ENCODE data around the gene TRPC3. TPM values are rescaled to one million over a fixed set of nuclear protein-coding genes. Genes with fewer than 3 reads are reported as not detected.
A peak's percentile ranks its signal among the peaks of the same experiment; 100 is the strongest.

Gene TRPC3
- 0.13 TPM for total RNA-seq
- long read RNA-seq = 0 reads

DNA sequence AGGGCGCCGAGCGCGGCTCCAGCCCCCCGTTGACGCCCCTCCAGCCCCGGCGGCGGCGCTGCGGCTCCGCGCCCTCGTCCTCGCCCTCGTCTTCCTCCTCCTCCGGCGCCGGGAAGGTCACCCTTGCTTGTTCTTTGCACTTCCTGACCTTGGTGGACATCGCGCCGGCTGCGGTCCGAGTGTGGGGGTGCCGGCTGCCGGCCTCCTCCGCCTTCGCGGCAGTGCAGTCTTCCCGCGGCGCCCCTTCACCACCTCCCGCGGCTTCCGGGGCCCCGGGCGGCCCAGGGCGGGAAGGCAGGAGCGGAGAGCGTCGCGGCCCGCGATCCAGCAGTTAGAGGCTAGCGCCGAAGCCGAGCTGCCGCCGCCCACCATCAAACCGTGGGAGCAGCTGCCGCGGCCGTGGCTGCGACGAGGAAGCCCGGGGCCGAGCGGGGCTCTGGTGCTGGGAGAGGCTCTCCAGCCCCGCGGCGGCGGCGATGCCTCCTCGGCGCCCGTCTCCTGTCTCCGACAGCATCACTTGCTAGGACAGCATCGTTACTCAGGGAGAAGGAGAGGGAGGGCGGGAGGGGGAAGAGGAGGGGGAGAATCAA is at the start of gene TRPC3:
Gene TRPC3, minus strand, starts transcription at position 540 of the 590 bp plus-strand sequence. Its CDS starts 380 bp downstream, at position 160.
- DNase-seq (peak; percentile 45), ATAC-seq (ENCODE audit: poor library complexity) (peak; percentile 46)
- intact Hi-C loops (cut with DNase I) = no loop called here

DNA sequence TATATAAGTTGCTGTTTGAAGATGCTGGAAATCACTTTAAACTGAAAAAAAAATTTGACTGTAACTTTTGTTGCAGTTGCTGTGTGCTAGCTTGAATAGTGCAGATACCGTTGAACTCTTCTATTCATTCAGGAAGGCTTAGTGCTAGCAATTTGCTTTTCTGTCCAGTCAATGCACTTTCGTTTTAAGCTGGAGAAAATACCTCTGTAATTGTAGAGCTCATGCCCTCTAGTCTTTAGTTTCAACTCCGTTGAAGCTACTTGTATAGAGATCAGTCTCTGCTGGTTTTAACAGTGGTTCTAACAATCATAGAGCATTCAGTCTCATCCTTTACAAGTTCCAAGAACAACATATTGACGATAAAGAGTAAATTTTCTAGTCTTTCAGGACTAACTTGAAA is 49.0 kb upstream of the TRPC3 start:
- intact Hi-C loops (cut with DNase I) = no loop called here
- DNase-seq (no peak), ATAC-seq (ENCODE audit: poor library complexity) (no peak)

DNA sequence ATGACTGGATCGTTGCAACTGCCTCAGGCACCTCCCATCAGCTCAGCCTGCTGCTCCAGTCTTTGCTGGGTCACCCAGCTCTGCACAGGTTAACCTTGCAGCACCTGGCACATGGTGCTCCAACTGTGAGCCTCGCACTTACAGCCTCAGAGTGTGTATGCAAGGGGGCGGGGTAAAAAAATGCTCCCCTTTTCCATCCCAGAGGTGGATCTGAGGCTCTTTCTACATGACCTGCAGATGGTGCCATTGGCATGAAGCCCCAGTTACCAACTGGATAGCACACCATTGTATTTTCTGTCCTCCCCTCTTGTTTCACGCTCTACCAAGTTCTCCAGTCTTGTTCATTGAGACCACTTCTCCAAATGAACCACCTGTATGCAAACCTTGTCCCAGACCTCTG is 46.2 kb upstream of the TRPC3 start:
- DNase-seq = no peak
- peak; percentile 57 for ATAC-seq (ENCODE audit: poor library complexity)
- intact Hi-C loops (cut with DNase I) = loop anchor here (5.0 to 10.0 kb wide), 2 partner anchors 157 to 224 kb away; partner anchors contain the start of gene BLTP1

DNA sequence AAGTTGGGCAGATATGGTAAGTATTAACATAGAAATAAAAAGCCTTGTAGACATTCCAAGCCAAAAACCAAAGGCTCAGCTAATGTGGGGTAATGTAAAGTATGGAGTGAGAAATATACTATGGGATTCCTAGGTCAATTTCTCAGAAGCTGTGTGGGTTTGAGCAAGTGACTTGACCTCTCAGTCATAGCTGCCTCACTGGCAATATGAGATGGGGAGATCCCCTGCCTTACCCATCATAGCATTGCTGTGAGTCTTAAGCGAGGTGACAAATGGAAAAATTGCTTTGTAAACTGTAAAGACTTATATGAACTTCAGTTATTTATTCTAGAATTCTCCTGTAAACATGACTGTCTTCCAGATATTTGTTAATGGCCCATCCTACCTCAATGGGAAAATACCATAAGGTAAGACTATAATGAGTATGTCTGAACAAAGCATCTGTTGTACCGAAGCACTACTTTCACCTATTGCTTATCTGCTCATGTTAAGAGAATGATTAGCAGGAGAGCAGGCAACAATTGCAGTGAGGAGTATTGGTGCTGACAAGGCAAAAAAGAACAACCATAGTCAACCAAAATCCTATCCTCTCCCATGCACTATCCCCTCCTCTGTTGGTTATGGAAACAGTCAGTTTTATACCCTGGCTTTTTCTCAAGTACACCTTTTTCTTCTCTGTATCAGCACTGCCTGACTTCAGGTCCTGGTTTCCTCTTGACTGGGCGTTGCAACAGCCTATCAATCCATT is 44.1 kb upstream of the TRPC3 start:
- ATAC-seq (ENCODE audit: poor library complexity) (no peak), DNase-seq (no peak)
- intact Hi-C loops (cut with DNase I) = loop anchor here (5.0 to 10.0 kb wide), 2 partner anchors 159 to 226 kb away; partner anchors contain the start of gene BLTP1

DNA sequence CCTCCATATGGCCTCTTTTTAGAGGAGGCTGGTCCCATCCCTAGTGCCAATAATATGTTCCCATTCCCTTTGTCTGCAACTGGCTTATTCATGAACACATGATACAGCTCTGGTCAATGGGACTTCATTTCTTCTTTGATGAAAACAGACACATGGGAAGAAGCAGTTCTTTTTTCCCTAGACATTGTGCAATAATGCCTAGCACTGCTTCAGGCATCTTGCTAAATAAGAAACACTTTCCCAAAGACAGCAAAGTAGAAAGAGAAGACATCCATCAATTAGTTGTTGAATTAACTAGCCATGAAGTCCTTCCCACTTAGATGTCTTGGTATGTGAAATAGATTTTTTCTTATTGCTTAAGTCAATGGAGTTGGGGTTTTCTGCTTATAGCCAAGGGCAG is 40.1 kb upstream of the TRPC3 start:
- intact Hi-C loops (cut with DNase I) = loop anchor here (10.0 kb wide), 1 partner anchor 163 kb away; the partner anchor contains the start of gene BLTP1
- ATAC-seq (ENCODE audit: poor library complexity) (no peak), DNase-seq (no peak)

DNA sequence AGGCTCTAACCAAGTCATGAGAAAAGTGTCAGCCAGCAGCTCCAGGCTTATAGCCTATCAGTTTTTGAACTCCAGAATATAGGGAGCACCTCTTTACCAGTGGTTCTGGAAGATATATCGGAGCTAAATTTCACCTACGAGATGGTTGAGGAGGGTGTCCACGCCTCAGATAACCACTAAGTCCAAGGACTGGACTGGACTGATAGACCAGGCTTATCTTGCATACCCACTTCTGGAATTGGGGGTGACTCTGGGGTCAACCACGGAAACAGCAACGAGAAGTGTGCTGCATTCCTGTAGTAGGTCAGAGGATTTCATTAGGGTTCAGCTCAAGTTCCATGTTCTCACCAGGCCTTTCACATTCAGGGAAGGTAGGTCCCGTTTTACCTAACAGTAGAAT is 38.6 kb upstream of the TRPC3 start:
- intact Hi-C loops (cut with DNase I) = loop anchor here (10.0 kb wide), 1 partner anchor 164 kb away; the partner anchor contains the start of gene BLTP1
- DNase-seq (no peak), ATAC-seq (ENCODE audit: poor library complexity) (no peak)

DNA sequence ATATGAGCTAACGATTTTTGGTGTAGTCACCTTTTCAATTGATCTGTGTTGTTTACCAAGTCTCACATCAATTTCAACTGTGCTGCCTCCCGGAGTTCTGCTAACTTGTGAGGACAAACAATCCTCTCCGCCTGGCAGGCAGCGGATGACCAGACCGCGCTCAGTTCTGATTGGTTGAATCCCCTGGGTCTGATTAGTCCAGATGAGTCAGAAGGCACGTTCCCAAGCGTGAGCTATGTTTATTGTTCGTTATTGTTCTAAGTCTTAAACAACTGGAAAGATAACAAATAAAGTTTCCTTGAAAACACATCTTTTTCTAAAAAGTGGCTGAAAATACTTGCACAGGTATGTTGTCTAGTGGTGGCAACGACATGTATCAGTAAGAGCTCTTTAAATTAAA is 37.9 kb upstream of the TRPC3 start:
- DNase-seq (no peak), ATAC-seq (ENCODE audit: poor library complexity) (no peak)
- intact Hi-C loops (cut with DNase I) = loop anchor here (10.0 kb wide), 1 partner anchor 165 kb away; the partner anchor contains the start of gene BLTP1

DNA sequence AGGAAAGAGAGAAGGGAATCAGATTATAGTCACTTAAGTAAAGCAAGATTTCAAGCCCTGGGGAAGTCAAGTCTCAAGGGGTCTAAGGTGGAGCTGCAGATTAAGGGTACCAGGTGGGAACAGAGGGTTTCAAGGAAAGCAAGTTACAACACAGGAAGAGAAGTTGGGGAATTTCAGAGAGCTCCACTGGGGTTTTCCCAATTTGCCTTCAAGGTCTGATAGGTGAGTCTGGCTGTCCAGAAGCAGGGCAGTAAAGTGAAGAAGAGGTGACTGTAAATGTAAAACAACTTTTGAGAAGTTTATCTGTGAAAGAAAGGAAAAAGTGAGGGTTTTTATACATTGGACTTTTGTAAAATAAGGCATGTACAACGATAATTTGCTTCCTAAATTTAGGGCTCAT is 37.1 kb upstream of the TRPC3 start:
- intact Hi-C loops (cut with DNase I) = no loop called here
- no peak for DNase-seq
- ATAC-seq (ENCODE audit: poor library complexity) = no peak

DNA sequence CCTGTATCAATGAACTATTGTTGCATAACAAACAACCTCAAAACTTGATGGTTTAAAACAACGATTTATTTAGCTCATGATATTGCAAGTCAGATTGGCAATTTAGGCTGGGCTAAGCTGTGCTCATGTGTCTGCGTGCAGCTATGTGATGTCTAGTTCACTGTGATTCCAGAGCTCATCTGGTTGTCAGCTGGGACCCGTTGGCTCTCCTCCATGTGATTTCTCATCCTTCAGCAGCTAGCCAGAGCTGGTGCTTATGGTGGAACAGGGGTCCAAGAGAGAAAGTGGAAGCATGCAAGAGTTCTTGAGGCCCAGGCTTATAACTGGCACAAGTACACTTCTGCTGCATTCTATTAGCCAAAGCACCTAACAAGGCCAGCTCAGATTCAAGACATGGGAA is 28.8 kb upstream of the TRPC3 start:
- intact Hi-C loops (cut with DNase I) = no loop called here
- no peak for ATAC-seq (ENCODE audit: poor library complexity)

DNA sequence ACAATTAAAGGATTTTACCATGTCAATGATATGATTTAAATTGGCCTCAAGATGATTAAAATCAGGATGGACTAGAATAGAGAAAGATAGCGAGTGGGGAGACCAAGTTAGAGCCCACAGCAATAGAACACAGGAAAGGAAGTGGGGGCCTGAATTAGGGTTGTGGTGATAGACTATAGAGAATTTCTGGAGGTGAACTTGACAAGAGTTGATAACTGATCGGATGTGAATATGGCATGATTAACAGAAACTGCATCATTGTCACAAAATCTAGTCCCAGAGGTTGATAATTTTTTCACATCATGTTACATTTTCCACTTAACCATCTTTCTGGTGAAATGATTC is 26.3 kb upstream of the TRPC3 start:
- intact Hi-C loops (cut with DNase I) = no loop called here
- ATAC-seq (ENCODE audit: poor library complexity) (no peak), DNase-seq (no peak)

More for the DNA sequence above, 28.8 kb upstream of the TRPC3 start:
- DNase-seq = no peak

DNA sequence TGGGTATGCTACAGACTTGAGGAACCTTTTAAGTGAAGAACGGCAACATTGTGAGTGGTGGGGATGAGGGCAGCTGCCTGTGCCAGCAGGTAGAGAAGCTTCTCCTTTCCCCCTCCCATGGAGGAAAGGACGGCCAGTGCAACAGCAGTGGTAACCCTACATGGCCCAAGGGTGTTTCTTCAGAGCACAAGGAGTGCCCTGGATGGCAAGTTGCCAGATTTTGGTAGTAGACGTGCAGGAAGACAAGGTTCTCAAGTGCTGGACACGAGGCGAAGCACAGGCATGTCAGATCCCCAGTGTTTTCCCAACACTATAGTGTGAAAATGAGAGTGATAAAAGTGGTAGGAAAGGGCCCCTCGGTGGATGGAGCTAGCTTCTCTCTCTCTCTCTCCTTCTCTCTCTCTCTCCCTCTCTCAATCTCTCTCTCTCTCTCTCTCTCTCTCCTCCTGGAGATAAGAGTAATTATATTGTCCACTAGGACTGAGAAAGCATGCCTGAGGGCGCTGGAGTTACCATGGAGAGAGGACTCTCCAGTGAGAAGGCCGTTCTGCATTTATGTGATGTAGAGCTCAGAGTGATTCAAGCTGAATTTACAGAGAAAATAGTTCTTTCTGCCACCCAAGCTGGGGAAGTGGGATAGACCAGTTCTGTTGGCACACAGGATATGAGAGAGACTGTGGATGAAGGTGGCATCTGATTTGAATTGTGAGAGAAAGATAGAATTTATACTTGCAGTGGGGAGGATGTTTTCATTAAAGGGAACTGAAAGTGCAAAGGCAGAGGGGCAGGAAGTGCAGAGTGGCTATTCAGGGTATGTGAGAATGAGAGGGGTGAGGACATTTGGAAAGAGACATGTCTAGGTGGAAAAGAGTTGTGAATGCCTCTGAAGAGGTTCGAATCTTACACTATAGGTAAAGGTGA is 25.7 kb upstream of the TRPC3 start:
- no peak for DNase-seq
- no peak for ATAC-seq (ENCODE audit: poor library complexity)
- intact Hi-C loops (cut with DNase I) = no loop called here

DNA sequence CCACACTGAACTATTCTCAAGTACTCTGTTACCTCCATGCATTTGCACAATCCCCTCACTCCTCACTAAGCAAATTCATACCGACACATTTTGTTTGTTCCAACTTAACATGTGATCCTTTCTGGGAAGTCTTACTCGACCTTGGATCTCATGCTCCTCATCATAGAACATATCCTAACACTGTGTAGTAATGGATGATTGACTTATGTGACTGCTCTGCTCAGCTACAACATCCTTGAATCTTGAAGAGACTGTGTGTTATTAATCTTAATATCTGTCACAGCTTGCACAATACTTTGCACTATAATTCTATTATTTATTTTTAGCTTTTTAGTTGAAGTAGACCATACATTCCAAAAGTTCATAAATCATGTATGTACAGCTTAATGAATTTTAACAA is 23.9 kb upstream of the TRPC3 start:
- no peak for DNase-seq
- ATAC-seq (ENCODE audit: poor library complexity) = no peak
- intact Hi-C loops (cut with DNase I) = no loop called here

DNA sequence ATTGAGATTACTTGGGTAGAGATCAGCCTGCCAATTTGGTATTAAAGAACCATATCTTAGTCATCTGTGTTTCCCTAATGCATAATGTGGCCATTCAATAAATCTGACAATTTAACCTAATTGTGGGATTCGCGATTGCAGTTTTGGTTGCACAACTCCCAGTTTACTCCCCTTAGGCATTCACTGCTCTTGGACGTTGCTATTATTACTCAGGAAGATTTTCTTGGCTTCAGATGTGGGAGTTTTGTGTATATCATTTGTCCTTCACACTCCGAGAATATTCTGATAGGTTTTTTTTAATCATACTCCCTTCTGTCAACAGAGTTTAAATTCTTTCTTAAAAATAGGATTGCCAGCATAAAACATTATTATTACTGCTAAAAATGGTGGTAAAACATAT is 22.0 kb upstream of the TRPC3 start:
- ATAC-seq (ENCODE audit: poor library complexity) (no peak), DNase-seq (no peak)
- intact Hi-C loops (cut with DNase I) = no loop called here

DNA sequence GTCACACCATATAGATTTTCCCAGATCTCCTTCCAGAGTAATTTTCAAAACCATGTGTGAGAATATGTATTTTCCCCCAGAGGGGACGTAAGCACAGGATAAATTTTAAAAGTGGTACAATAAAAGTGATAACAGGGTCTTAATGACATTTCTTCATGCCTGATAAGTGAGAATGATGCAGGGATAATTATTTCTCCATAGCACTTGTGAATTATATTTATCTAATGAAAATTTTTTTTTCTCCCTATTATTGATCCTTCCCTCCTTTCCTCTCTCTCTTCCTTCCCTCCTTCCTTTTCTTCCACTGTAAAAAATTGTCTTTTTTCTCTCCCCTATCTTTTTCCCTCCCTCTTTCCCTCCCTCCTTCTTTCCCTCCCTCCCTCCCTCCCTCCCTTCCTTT is 17.0 kb upstream of the TRPC3 start:
- ATAC-seq (ENCODE audit: poor library complexity) (no peak), DNase-seq (no peak)
- intact Hi-C loops (cut with DNase I) = no loop called here

DNA sequence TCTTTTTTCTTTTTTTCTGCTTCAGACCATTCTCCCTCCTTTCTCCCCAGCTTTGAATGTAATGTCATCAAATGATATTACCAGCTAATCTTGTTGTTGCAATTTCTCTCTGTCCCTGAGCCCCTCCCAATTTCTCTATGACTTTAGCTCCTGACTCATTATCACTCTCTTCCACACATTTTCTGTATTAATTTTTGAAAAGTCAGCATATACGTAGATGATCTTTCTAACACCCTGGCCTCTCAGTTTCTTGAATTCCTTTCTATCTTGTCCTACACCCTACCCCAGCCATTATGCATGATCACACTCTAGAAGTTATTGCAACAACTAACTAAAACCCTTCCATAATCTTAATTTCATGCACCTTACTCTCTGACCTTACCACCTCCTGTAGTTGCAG is 13.1 kb upstream of the TRPC3 start:
- intact Hi-C loops (cut with DNase I) = no loop called here
- DNase-seq (no peak), ATAC-seq (ENCODE audit: poor library complexity) (no peak)

DNA sequence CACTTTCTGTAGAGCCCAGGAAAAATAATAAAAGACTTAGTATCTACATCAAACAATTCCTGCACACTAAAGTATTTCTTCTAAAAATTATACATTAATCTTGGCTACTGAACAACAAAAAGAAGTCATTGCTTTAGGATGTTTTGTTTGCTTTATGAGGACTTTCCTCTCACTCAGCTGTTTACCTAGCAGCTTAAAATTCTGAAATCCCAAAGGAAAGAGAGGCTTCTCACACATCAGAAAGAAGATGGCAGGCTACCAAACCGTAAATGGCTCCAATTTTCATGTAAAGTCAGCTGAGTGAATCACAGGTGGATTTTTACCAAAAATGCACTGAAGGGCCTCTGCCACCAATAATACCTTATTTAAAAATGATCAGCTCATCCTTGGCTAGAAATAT is 9.0 kb upstream of the TRPC3 start:
- intact Hi-C loops (cut with DNase I) = no loop called here
- DNase-seq (no peak), ATAC-seq (ENCODE audit: poor library complexity) (no peak)

DNA sequence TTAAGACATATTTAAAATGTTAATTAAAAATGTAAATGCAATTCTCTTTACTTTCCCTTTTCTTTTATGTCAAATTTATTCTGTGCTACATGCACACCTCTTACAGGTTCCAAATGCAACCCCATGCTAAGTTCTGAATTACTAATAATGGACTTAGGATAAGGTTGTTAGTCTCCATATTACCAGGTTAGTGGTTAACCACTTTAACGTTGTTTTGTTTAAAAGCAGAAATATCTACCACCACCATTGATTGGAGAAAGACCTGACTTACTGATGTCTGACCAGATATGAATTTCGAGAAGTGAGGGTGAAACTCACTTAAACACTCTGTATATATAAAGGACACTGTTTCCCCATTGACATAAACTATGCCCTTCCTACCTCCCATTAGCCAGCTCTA is 6.9 kb upstream of the TRPC3 start:
- ATAC-seq (ENCODE audit: poor library complexity) (no peak), DNase-seq (no peak)
- intact Hi-C loops (cut with DNase I) = no loop called here

DNA sequence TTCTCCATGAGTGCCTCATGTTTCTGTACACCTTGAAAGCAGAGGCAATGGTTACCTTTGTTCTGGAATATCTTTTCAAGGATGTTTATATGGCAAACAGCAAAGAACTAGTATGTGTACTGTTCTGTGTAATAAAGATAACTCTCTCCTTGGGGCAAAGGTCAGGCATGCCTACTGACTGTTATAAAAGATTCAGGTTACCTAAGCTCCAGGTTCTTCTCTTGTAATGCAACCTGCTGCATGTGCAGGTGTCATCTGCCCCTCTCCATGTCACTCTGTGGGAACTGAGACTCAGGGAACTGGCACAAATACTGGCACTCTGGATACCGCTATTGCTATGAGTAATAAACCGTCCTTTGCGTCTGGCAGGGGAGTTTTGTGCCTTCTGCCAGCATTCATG is 5.4 kb upstream of the TRPC3 start:
- no peak for DNase-seq
- intact Hi-C loops (cut with DNase I) = no loop called here
- ATAC-seq (ENCODE audit: poor library complexity) = no peak

DNA sequence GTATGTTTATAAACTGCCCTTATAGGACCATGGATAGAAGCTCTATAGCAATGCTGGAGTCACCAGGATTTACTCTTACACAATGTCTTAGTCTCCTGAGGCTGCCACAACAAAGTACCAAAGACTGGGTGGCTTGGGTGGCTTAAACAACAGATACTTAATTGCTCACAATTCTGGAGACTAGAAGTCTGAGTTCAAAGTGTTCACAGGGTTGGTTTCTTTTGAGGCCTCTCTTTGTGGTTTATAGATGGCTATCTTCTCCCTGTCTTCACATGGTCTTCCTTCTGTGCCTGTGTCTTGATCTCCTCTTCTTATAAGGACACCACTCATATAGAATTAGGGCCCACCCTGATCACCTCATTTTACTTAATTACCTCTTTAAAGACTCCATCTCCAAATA is 2.0 kb upstream of the TRPC3 start:
- no peak for ATAC-seq (ENCODE audit: poor library complexity)
- no peak for DNase-seq
- intact Hi-C loops (cut with DNase I) = no loop called here

Data from Right ventricle myocardium superior (tissue), 1 donor.